ENCODE data around the gene FBRS.

FBRS gene

DNA sequence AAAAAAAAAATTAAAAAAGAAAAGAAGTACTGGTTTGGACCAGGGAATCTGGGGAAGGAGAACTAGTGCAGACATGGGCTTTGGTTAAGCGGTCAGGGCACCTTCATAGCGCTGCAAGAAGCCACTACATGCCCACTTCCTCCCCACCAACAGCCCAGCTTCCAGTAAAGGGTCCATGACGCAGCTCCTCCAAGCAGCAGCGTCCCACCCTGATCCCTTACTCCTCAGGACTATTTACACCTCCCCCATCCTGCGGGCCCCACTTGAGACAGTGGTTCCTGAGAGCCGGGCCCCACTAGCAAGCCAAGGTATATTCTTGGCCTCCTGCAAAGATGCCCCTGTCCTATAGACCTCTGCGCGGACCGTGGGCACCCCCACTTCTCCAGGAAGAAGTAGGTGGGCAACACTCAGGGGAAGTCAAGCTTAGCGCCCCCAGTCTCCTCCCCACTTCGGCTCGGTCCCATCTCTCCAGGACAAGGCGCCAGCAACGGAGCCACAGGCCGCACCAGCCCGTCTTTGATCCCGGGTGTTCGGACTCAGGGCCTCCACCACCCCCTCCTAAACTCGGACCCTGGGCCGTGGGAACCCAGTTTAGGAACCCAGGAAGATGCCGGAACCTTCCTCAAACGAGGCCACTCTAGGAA, 8.4 kb upstream of the FBRS start:
- H3K27ac ChIP-seq: peak overlapping the region; percentile 83
- TF ChIP-seq CTCF (conservative IDR thresholded peaks at IDR 0.05): no peak

DNA sequence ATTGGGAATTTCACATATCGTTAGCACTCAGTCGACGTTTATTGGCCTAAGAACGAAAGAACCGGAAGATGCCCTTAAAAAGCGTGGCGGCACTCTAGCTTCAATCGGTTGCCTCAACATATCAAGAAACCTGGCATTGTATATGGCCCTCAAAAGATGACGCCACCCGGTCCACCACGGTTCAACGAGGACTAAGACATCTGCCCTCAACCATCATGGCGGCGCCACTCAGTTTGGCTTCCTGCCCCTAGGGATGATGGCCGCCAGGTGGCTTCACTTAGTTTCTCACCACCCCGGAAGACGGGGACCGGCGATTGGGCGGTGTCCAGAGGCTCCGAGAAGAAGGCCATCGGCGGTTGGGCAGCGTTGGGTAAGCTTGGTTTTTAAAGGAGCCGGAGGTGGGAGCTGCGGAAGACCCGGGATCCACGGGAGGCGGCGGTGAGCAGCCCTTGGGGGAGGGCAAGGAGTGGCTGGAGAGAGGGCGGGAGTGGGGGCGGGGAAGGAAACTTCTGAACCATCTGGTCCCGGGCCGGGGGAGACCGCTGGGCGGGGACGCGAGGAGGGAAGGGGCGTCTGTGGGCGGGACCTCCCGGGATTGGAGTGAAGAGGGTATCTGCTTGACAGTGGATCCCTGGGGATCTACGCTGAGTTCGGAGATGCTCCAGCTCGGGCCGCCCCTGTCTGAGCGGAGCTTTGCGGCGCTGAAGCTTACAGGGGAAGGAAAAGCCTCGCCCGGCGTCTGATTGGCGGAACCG, 7.7 kb upstream of the FBRS start, which contains the start of gene PRR14:
TSS of gene PRR14 (plus strand) at position 592 of the 755 bp plus-strand sequence. CDS start 686 bp downstream, outside the sequence.
- TF ChIP-seq CTCF (conservative IDR thresholded peaks at IDR 0.05): no peak
- H3K27ac ChIP-seq: peak within 1 kb of the TSS; percentile 83

GRCh38 chr16:30651124-30652004, 6.9 kb upstream of the FBRS start:
- TF ChIP-seq CTCF (conservative IDR thresholded peaks at IDR 0.05): peak; percentile 72
- H3K27ac ChIP-seq: peak overlapping the region; percentile 83

GRCh38 chr16:30652005-30652296, 6.3 kb upstream of the FBRS start:
- peak overlapping the region; percentile 83 for H3K27ac ChIP-seq
- TF ChIP-seq CTCF (conservative IDR thresholded peaks at IDR 0.05): no peak

- no peak for TF ChIP-seq CTCF (conservative IDR thresholded peaks at IDR 0.05)
- H3K27ac ChIP-seq: peak overlapping the region; percentile 83; the same call in 1 of the 2 replicates
Measured at GRCh38 chr16:30652718-30653117, 5.5 kb upstream of the FBRS start.

DNA sequence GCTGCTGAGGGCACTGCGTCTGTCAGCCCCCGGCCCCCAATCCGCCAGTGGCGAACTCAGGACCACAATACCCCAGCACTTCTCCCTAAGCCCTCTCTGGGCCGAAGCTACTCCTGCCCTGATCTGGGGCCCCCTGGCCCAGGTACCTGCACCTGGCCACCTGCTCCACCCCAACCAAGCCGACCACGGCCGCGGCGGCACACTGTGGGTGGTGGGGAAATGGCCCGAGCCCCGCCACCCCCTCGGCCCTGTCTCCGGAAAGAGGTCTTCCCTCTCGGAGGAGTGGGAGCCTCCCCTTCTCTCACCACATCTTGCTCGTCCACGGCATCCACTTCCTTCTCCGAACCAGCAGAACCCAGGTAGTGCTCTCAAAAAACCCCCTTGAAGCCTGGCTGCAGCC, 3.4 kb upstream of the FBRS start:
- no peak overlapping the region for H3K27ac ChIP-seq
- TF ChIP-seq CTCF (conservative IDR thresholded peaks at IDR 0.05): no peak

GRCh38 chr16:30655815-30656347, 2.4 kb upstream of the FBRS start:
- peak overlapping the region; percentile 95 for H3K27ac ChIP-seq
- no peak for TF ChIP-seq CTCF (conservative IDR thresholded peaks at IDR 0.05)
